ENCODE results near the gene CCDC66.
"Not testable (repeated sequence)": the region's sequence is repeated elsewhere in the genome, so short reads cannot be mapped to it uniquely, and the experiment has no call there.

- not testable (repeated sequence) for TF ChIP-seq CTCF (conservative IDR thresholded peaks at IDR 0.05 in 1 of 2, IDR thresholded peaks at IDR 0.05 in 1 of 2; ENCODE audit: low read depth in 1 of 2, low read length in 2 of 2); EZH2 (IDR thresholded peaks at IDR 0.05; ENCODE audit: low read length, missing control alignments)
Measured at GRCh38 chr3:56608479-56608878, 51.5 kb downstream of the CCDC66 start.

All from fibroblast of lung (primary cell).